Measurements from ENCODE around the gene HYAL4.

DNA sequence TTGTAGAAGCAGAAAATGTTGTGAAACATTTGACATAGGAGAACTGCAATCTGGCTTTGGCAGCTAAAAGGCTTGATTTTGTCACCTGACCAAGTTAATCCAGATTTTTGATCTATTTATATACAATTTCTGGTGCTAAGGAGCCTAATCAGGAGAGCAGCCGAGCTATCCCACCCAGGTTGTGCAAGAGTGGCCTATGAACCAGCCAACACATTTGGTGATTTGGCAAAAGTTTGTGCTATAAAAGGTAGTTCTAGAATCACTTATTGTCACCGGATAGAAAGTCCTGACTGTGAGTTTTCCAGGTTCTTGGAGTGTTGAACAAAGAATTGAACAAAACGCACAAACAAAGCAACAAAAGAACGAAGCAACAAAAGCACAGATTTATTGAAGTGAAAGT, 78.6 kb downstream of the HYAL4 start:
- TF ChIP-seq, protein P1, sequence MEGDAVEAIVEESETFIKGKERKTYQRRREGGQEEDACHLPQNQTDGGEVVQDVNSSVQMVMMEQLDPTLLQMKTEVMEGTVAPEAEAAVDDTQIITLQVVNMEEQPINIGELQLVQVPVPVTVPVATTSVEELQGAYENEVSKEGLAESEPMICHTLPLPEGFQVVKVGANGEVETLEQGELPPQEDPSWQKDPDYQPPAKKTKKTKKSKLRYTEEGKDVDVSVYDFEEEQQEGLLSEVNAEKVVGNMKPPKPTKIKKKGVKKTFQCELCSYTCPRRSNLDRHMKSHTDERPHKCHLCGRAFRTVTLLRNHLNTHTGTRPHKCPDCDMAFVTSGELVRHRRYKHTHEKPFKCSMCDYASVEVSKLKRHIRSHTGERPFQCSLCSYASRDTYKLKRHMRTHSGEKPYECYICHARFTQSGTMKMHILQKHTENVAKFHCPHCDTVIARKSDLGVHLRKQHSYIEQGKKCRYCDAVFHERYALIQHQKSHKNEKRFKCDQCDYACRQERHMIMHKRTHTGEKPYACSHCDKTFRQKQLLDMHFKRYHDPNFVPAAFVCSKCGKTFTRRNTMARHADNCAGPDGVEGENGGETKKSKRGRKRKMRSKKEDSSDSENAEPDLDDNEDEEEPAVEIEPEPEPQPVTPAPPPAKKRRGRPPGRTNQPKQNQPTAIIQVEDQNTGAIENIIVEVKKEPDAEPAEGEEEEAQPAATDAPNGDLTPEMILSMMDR (IDR thresholded peaks at IDR 0.05; ENCODE audit: poor library complexity, severe bottlenecking), result no peak
- TF ChIP-seq EP300 (conservative IDR thresholded peaks at IDR 0.05; ENCODE audit: poor library complexity, severe bottlenecking) (no peak), TAF1 (IDR thresholded peaks at IDR 0.05; ENCODE audit: low read depth) (no peak), RAD21 (conservative IDR thresholded peaks at IDR 0.05) (no peak), EZH2 (IDR thresholded peaks at IDR 0.05; ENCODE audit: borderline replicate concordance, insufficient read depth, low read length, poor library complexity, severe bottlenecking) (no peak), POLR2AphosphoS5 (IDR thresholded peaks at IDR 0.05) (no peak), MXI1 (conservative IDR thresholded peaks at IDR 0.05; ENCODE audit: poor library complexity, severe bottlenecking) (no peak)
- TF ChIP-seq, protein P2, sequence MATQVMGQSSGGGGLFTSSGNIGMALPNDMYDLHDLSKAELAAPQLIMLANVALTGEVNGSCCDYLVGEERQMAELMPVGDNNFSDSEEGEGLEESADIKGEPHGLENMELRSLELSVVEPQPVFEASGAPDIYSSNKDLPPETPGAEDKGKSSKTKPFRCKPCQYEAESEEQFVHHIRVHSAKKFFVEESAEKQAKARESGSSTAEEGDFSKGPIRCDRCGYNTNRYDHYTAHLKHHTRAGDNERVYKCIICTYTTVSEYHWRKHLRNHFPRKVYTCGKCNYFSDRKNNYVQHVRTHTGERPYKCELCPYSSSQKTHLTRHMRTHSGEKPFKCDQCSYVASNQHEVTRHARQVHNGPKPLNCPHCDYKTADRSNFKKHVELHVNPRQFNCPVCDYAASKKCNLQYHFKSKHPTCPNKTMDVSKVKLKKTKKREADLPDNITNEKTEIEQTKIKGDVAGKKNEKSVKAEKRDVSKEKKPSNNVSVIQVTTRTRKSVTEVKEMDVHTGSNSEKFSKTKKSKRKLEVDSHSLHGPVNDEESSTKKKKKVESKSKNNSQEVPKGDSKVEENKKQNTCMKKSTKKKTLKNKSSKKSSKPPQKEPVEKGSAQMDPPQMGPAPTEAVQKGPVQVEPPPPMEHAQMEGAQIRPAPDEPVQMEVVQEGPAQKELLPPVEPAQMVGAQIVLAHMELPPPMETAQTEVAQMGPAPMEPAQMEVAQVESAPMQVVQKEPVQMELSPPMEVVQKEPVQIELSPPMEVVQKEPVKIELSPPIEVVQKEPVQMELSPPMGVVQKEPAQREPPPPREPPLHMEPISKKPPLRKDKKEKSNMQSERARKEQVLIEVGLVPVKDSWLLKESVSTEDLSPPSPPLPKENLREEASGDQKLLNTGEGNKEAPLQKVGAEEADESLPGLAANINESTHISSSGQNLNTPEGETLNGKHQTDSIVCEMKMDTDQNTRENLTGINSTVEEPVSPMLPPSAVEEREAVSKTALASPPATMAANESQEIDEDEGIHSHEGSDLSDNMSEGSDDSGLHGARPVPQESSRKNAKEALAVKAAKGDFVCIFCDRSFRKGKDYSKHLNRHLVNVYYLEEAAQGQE (IDR thresholded peaks at IDR 0.05; ENCODE audit: borderline replicate concordance), result no peak
